ENCODE results near the gene SGTA.

Gene SGTA

DNA sequence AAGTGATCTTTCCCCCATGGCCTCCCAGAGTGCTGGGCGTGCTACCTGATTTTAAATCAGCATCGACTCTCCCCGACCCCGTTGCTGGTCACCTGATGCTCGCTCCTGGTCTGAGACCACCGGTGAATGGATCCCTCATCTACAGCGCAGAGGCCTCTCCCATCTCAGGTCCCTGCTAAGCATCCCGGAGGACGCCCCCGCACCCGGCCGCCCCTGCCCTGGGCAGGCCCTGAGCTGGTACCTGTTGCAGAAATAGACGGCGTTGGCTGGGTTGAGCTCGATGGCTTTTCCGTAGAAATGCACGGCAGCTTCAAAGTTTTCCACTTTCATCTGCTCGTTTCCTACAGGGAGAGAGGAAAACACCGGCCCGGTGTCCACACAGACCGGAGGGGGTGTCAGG lies 18.1 kb downstream of the SGTA start:
- TF ChIP-seq, protein P1, sequence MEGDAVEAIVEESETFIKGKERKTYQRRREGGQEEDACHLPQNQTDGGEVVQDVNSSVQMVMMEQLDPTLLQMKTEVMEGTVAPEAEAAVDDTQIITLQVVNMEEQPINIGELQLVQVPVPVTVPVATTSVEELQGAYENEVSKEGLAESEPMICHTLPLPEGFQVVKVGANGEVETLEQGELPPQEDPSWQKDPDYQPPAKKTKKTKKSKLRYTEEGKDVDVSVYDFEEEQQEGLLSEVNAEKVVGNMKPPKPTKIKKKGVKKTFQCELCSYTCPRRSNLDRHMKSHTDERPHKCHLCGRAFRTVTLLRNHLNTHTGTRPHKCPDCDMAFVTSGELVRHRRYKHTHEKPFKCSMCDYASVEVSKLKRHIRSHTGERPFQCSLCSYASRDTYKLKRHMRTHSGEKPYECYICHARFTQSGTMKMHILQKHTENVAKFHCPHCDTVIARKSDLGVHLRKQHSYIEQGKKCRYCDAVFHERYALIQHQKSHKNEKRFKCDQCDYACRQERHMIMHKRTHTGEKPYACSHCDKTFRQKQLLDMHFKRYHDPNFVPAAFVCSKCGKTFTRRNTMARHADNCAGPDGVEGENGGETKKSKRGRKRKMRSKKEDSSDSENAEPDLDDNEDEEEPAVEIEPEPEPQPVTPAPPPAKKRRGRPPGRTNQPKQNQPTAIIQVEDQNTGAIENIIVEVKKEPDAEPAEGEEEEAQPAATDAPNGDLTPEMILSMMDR (IDR thresholded peaks at IDR 0.05; ENCODE audit: low read depth, low read length, missing control alignments), result no peak
- H3K4me3 ChIP-seq (replicated peaks; ENCODE audit: low read depth, low read length), result no peak overlapping the region
- DNase-seq (ENCODE audit: extremely low read depth, low read depth), result no peak

DNA sequence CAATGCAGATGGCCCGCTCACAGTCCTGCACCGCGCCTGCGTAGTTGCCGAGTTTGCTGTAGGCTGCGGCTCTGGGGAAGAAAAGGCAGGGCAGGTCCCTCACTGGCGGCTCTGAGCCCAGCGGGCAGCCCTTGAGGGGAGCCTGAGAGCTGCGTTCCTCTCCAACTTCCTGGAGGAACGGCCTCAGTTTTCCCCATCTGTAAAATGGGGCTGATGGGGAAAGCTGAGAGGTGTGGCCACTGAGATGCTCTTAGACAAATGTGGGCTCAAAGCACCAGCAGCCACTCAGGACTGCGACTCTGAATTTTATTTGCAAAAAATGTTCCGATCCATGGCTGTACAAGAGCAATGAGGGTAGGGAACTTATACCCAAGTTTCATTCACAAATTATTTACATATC lies 19.4 kb downstream of the SGTA start:
- no peak for DNase-seq (ENCODE audit: extremely low read depth, low read depth)
- no peak overlapping the region for H3K4me3 ChIP-seq (replicated peaks; ENCODE audit: low read depth, low read length)
- TF ChIP-seq, protein P1 (IDR thresholded peaks at IDR 0.05; ENCODE audit: low read depth, low read length, missing control alignments), result no peak

DNA sequence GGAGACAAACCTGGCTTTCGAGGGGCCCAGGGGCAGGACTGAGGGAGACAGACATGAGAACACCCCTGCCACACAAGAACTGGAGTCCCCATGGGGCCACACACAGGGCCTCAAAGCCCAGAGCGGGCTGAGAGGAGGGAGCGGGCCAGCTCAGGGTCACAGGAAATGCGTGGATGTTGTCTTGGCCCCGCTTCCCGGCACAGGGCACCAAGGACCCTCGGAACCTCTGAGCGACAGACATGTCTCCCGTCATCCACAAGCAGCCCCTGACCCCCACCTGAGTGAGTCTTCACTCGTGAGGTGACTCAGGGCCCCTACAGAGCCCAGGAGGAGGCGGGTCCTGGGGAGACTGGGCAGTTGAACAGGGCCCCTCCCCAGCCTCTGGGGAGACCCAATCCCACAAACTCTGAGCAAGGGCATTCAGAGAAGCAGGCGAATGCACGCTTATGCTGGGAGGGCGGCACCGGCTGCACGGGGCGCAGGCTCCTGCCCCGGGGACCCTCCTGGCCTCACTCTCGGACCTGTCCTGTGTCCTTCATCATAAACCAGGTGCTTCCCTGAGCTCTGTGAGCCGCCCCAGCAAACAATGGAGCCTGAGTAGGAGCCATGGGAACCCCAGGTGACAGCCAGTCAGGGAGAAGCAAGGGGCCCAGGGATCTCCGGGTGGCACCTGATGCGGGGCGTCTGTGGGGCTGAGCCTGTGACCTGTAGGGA lies 20.1 kb downstream of the SGTA start:
- TF ChIP-seq, protein P1 (IDR thresholded peaks at IDR 0.05; ENCODE audit: low read depth, low read length, missing control alignments), result no peak
- no peak for DNase-seq (ENCODE audit: extremely low read depth, low read depth)
- no peak overlapping the region for H3K4me3 ChIP-seq (replicated peaks; ENCODE audit: low read depth, low read length)

DNA sequence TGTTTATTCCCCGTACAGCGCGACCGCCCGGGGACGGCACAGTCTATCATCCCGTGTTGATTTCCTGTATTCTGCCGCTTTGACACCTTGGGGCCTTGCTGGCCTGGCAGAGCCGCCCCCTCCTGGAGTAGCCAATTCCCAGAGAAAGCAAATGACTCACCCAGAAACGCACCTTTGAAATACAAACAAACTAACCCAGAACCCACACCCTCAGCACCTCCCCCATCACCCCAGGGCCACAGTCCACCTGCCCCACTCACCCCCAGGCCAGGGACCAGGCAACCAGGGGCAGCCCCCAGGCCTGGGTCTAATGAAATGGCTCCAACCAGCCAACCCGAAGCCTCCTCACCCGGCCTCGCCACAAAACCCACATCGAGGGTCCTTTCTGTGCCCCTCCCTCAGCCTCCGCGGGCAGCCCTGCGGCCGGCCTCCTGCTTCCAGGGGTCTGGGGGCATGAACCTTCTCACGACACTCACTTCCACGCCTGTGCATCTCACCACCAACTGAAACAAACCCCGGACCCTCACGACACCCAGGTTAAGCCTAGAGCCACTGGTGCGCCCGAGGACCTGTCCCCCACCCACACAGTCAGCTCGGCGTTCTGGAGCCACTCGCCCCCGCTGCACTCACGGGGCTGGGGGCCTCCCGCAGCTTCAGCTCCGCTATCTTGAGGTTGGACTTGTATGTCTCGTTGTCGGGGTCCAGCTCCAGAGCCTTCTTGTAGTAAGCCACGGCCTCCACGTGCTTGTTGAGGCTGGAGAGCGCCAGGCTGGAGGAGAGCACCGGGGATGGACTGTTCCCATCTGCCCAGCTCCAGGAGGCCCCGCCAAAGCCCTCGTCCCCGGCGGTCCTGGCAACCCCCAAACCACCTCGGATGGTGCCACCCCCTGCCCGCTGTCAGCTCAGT lies 20.9 kb downstream of the SGTA start:
- DNase-seq (ENCODE audit: extremely low read depth, low read depth), result no peak
- TF ChIP-seq, protein P1 (IDR thresholded peaks at IDR 0.05; ENCODE audit: low read depth, low read length, missing control alignments), result no peak
- no peak overlapping the region for H3K4me3 ChIP-seq (replicated peaks; ENCODE audit: low read depth, low read length)

DNA sequence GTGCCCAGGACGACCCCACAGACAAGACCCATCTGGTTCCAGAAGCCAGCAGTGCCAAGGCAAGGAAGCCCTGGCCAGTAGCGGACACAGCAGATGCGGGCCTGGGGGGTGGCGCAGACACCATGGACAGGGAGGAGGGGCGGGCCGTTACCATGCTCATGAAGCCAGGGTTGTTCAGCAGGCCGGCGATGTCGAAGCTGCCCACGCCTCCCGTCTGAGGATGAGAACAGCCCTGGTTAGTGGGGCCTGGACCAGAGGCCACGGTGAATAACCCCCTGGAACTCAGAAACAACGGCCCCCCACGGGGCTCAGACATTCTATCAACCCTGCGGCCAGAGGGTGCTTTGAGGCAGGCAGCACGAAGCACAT lies 21.8 kb downstream of the SGTA start:
- no peak overlapping the region for H3K4me3 ChIP-seq (replicated peaks; ENCODE audit: low read depth, low read length)
- TF ChIP-seq, protein P1 (IDR thresholded peaks at IDR 0.05; ENCODE audit: low read depth, low read length, missing control alignments), result no peak
- DNase-seq (ENCODE audit: extremely low read depth, low read depth), result no peak

DNA sequence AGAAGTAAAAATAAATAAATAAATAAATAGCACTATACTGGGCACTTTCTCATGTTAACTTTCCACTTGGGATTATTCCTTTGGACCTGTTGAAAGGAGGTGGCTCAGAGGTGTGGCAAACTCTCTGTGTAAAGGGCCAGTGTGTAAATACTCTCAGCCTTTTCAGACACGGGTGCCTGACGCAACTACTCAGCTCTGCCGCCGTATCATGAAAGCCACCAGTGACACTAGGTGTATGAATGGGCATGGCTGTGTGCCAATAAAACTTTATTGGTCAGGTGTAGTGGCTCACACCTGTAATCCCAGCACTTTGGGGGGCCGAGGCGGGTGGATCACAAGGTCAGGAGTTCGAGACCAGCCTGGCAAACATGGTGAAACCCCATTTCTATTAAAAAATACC lies 23.1 kb downstream of the SGTA start:
- no peak overlapping the region for H3K4me3 ChIP-seq (replicated peaks; ENCODE audit: low read depth, low read length)
- DNase-seq (ENCODE audit: extremely low read depth, low read depth), result no peak
- TF ChIP-seq, protein P1 (IDR thresholded peaks at IDR 0.05; ENCODE audit: low read depth, low read length, missing control alignments), result no peak

Measured in HFF-Myc (cell line).